ENCODE measurements around the gene SKA3.
"Not testable (repeated sequence)": the region's sequence is repeated elsewhere in the genome, so short reads cannot be mapped to it uniquely, and the experiment has no call there.

The SKA3 gene

GRCh38 chr13:21176215-21176981 is at the start of gene SKA3, which contains the start of gene MRPL57:
TSS of gene SKA3 (minus strand) at chr13:21176552. CDS start at chr13:21176477, 75 bp downstream.
TSS of gene MRPL57 (plus strand) at chr13:21176658. CDS start at chr13:21176917, 259 bp downstream.
- no peak for FAIRE-seq

- no peak for FAIRE-seq
Measured at GRCh38 chr13:21225082-21225481, 48.7 kb upstream of the SKA3 start.

- no peak for FAIRE-seq
Measured at GRCh38 chr13:21221268-21221667, 44.9 kb upstream of the SKA3 start.

- not testable (repeated sequence) for FAIRE-seq
Measured at GRCh38 chr13:21219716-21220115, 43.4 kb upstream of the SKA3 start.

- FAIRE-seq = no peak
Measured at GRCh38 chr13:21219036-21219381, 42.7 kb upstream of the SKA3 start.

GRCh38 chr13:21218351-21219035 is 42.1 kb upstream of the SKA3 start:
- FAIRE-seq = no peak

- no peak for FAIRE-seq
Measured at GRCh38 chr13:21216332-21216731, 40.0 kb upstream of the SKA3 start.

- FAIRE-seq = not testable (repeated sequence)
Measured at GRCh38 chr13:21215419-21215818, 39.1 kb upstream of the SKA3 start.

GRCh38 chr13:21212138-21212775 is 35.9 kb upstream of the SKA3 start:
- no peak for FAIRE-seq

GRCh38 chr13:21208652-21209154 is 32.4 kb upstream of the SKA3 start:
- no peak for FAIRE-seq

- no peak for FAIRE-seq
Measured at GRCh38 chr13:21202767-21203531, 26.6 kb upstream of the SKA3 start.

GRCh38 chr13:21201456-21202190 is 25.3 kb upstream of the SKA3 start:
- not testable (repeated sequence) for FAIRE-seq

- not testable (repeated sequence) for FAIRE-seq
Measured at GRCh38 chr13:21198391-21198790, 22.0 kb upstream of the SKA3 start.

GRCh38 chr13:21197606-21198225 is 21.4 kb upstream of the SKA3 start:
- not testable (repeated sequence) for FAIRE-seq

- FAIRE-seq = not testable (repeated sequence)
Measured at GRCh38 chr13:21194756-21195155, 18.4 kb upstream of the SKA3 start.

- not testable (repeated sequence) for FAIRE-seq
Measured at GRCh38 chr13:21186410-21186809, 10.1 kb upstream of the SKA3 start.

- FAIRE-seq = no peak
Measured at GRCh38 chr13:21181671-21182070, 5.3 kb upstream of the SKA3 start.

- no peak for FAIRE-seq
Measured at GRCh38 chr13:21176982-21177284, 581 bp upstream of the SKA3 start.

GRCh38 chr13:21175656-21176214 is 617 bp downstream of the SKA3 start:
- no peak for FAIRE-seq

GRCh38 chr13:21173767-21174166 is 2.6 kb downstream of the SKA3 start:
- FAIRE-seq = not testable (repeated sequence)

GRCh38 chr13:21171420-21171819 is 4.9 kb downstream of the SKA3 start:
- FAIRE-seq = no peak
